ENCODE data around the gene KCNC4.

GRCh38 chr1:110160538-110161100, 49.5 kb upstream of the KCNC4 start:
- TF ChIP-seq CTCF (conservative IDR thresholded peaks at IDR 0.05; ENCODE audit: low read length), result no peak
- no peak for TF ChIP-seq EZH2phosphoT487 (IDR thresholded peaks at IDR 0.05; ENCODE audit: borderline replicate concordance, low read depth, low read length)
